ENCODE measurements around the gene PGM1. TPM values are rescaled to one million over a fixed set of nuclear protein-coding genes. Genes with fewer than 3 reads are reported as not detected.

The PGM1 gene
- total and polyA plus RNA-seq, 2 of the 13 experiments (the other 11 are each of a cell fraction or from before 2014, with no cell fraction given): 51.6 to 105 TPM

DNA sequence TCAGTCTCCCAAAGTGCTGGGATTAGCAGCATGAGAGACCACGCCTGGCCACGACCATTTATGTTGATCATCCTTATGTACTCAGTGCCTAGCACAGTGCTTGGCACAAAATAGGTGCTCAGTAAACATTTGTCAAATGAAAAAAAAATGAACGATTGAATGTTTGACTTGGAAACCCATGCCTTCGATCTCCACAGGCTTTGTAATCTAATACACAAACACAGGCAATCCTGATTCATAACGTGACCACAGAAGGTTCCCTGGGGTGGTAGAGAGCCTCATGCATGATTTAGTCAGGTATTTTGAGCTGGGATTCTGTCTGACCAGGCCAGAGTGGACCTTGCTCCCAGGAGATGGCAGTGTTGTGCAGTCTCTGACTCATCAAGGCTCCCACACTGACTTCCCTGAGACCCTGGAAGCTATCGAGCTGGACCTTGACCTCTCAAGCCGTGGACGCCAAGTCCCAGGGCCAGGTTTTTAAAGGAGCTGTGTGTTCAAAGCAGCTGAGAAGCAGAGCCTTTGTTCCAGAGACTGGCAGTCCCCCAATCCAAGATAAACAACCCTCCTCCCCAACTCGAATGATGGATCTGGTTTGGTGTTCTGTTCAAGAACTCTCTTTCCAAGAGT, 81.1 kb downstream of the PGM1 start (continued):
- TF ChIP-seq, protein P1, sequence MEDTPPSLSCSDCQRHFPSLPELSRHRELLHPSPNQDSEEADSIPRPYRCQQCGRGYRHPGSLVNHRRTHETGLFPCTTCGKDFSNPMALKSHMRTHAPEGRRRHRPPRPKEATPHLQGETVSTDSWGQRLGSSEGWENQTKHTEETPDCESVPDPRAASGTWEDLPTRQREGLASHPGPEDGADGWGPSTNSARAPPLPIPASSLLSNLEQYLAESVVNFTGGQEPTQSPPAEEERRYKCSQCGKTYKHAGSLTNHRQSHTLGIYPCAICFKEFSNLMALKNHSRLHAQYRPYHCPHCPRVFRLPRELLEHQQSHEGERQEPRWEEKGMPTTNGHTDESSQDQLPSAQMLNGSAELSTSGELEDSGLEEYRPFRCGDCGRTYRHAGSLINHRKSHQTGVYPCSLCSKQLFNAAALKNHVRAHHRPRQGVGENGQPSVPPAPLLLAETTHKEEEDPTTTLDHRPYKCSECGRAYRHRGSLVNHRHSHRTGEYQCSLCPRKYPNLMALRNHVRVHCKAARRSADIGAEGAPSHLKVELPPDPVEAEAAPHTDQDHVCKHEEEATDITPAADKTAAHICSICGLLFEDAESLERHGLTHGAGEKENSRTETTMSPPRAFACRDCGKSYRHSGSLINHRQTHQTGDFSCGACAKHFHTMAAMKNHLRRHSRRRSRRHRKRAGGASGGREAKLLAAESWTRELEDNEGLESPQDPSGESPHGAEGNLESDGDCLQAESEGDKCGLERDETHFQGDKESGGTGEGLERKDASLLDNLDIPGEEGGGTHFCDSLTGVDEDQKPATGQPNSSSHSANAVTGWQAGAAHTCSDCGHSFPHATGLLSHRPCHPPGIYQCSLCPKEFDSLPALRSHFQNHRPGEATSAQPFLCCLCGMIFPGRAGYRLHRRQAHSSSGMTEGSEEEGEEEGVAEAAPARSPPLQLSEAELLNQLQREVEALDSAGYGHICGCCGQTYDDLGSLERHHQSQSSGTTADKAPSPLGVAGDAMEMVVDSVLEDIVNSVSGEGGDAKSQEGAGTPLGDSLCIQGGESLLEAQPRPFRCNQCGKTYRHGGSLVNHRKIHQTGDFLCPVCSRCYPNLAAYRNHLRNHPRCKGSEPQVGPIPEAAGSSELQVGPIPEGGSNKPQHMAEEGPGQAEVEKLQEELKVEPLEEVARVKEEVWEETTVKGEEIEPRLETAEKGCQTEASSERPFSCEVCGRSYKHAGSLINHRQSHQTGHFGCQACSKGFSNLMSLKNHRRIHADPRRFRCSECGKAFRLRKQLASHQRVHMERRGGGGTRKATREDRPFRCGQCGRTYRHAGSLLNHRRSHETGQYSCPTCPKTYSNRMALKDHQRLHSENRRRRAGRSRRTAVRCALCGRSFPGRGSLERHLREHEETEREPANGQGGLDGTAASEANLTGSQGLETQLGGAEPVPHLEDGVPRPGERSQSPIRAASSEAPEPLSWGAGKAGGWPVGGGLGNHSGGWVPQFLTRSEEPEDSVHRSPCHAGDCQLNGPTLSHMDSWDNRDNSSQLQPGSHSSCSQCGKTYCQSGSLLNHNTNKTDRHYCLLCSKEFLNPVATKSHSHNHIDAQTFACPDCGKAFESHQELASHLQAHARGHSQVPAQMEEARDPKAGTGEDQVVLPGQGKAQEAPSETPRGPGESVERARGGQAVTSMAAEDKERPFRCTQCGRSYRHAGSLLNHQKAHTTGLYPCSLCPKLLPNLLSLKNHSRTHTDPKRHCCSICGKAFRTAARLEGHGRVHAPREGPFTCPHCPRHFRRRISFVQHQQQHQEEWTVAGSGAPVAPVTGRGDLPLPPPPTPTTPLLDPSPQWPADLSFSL (CRISPR knock-in tag; IDR thresholded peaks at IDR 0.05): no peak
- TF ChIP-seq HOXA5 (CRISPR knock-in tag; IDR thresholded peaks at IDR 0.05) (0 out of 2 replicates have a peak, but pooled peaks have one; percentile 23), GABPB1 (CRISPR knock-in tag; IDR thresholded peaks at IDR 0.05) (peak; percentile 66), FOSL2 (CRISPR knock-in tag; IDR thresholded peaks at IDR 0.05) (peak; percentile 99), SPEN (CRISPR knock-in tag; IDR thresholded peaks at IDR 0.05; ENCODE audit: low read depth) (peak; percentile 69; the same call in 1 of the 2 replicates), MIER2 (CRISPR knock-in tag; IDR thresholded peaks at IDR 0.05) (peak; percentile 57; the same call in 1 of the 2 replicates), ZNF747 (CRISPR knock-in tag; IDR thresholded peaks at IDR 0.05; ENCODE audit: borderline replicate concordance) (0 out of 2 replicates have a peak, but pooled peaks have one; percentile 22), DPF2 (CRISPR knock-in tag; IDR thresholded peaks at IDR 0.05; ENCODE audit: borderline replicate concordance, low read depth) (peak; percentile 11; the same call in 1 of the 2 replicates), MIXL1 (CRISPR knock-in tag; IDR thresholded peaks at IDR 0.05) (peak; percentile 57; the same call in 1 of the 2 replicates), ELF3 (CRISPR knock-in tag; IDR thresholded peaks at IDR 0.05) (peak; percentile 78), HDAC2 (CRISPR knock-in tag; IDR thresholded peaks at IDR 0.05) (peak; percentile 76), GATAD1 (CRISPR knock-in tag; IDR thresholded peaks at IDR 0.05) (peak; percentile 42; the same call in 1 of the 2 replicates), THAP11 (CRISPR knock-in tag; IDR thresholded peaks at IDR 0.05) (peak; percentile 59; the same call in 1 of the 2 replicates), RBM22 (optimal IDR thresholded peaks at IDR 0.05; ENCODE audit: low read length) (no peak), XRCC5 (optimal IDR thresholded peaks at IDR 0.05; ENCODE audit: low read length) (peak; percentile 93), ELF1 (CRISPR knock-in tag; IDR thresholded peaks at IDR 0.05) (peak; percentile 29; the same call in 1 of the 2 replicates)
- TF ChIP-seq, protein P2, sequence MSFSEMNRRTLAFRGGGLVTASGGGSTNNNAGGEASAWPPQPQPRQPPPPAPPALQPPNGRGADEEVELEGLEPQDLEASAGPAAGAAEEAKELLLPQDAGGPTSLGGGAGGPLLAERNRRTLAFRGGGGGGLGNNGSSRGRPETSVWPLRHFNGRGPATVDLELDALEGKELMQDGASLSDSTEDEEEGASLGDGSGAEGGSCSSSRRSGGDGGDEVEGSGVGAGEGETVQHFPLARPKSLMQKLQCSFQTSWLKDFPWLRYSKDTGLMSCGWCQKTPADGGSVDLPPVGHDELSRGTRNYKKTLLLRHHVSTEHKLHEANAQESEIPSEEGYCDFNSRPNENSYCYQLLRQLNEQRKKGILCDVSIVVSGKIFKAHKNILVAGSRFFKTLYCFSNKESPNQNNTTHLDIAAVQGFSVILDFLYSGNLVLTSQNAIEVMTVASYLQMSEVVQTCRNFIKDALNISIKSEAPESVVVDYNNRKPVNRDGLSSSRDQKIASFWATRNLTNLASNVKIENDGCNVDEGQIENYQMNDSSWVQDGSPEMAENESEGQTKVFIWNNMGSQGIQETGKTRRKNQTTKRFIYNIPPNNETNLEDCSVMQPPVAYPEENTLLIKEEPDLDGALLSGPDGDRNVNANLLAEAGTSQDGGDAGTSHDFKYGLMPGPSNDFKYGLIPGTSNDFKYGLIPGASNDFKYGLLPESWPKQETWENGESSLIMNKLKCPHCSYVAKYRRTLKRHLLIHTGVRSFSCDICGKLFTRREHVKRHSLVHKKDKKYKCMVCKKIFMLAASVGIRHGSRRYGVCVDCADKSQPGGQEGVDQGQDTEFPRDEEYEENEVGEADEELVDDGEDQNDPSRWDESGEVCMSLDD (CRISPR knock-in tag; IDR thresholded peaks at IDR 0.05; ENCODE audit: borderline replicate concordance): no peak
- TF ChIP-seq, protein P3, sequence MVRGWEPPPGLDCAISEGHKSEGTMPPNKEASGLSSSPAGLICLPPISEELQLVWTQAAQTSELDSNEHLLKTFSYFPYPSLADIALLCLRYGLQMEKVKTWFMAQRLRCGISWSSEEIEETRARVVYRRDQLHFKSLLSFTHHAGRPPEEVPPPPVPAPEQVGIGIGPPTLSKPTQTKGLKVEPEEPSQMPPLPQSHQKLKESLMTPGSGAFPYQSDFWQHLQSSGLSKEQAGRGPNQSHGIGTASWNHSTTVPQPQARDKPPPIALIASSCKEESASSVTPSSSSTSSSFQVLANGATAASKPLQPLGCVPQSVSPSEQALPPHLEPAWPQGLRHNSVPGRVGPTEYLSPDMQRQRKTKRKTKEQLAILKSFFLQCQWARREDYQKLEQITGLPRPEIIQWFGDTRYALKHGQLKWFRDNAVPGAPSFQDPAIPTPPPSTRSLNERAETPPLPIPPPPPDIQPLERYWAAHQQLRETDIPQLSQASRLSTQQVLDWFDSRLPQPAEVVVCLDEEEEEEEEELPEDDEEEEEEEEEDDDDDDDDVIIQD (CRISPR knock-in tag; IDR thresholded peaks at IDR 0.05; ENCODE audit: low read depth): peak; percentile 76; the same call in 1 of the 2 replicates

Data from HepG2 (cell line).